Immature natural killer cell (primary cell): Measurements from ENCODE around the gene NEO1. TPM values are rescaled to one million over a fixed set of nuclear protein-coding genes. Genes with fewer than 3 reads are reported as not detected.
"Not testable (repeated sequence)": the region's sequence is repeated elsewhere in the genome, so short reads cannot be mapped to it uniquely, and the experiment has no call there.

ENCODE experiments used
- DNase-seq, 3 donors: peaks; one replicate each; pipeline ENCODE4 v3.0.0; 2022; ENCODE audit warnings: mixed read lengths in 1 of 3
- H3K27ac Mint-ChIP-seq, 6 donors: one replicate each; pipeline ENCODE4 v1.8.0; 2020; ENCODE audit warnings: mixed read lengths in 6 of 6, mild to moderate bottlenecking in 5 of 6, inconsistent platforms in 4 of 6, moderate library complexity in 3 of 6
- H3K27me3 Mint-ChIP-seq, 3 donors: one replicate each; pipeline ENCODE4 v1.8.0; 2020 to 2021; ENCODE audit warnings: low read depth in 3 of 3, mild to moderate bottlenecking in 3 of 3, mixed read lengths in 3 of 3, moderate library complexity in 3 of 3, inconsistent platforms in 1 of 3
- H3K36me3 Mint-ChIP-seq, 3 donors: one replicate each; pipeline ENCODE4 v1.8.0; 2020; ENCODE audit warnings: mixed read lengths in 3 of 3, inconsistent platforms in 2 of 3, mild to moderate bottlenecking in 2 of 3
- H3K4me1 Mint-ChIP-seq, 2 donors: one replicate each; pipeline ENCODE4 v1.8.0; 2020; ENCODE audit warnings: inconsistent platforms in 2 of 2, mild to moderate bottlenecking in 2 of 2, mixed read lengths in 2 of 2, moderate library complexity in 1 of 2
- H3K4me3 Mint-ChIP-seq, 5 donors: one replicate each; pipeline ENCODE4 v1.8.0; 2020; ENCODE audit warnings: mild to moderate bottlenecking in 5 of 5, mixed read lengths in 5 of 5, inconsistent platforms in 3 of 5, moderate library complexity in 3 of 5
- H3K9me3 Mint-ChIP-seq, 6 donors: one replicate each; pipeline ENCODE4 v1.8.0; 2020; ENCODE audit warnings: mild to moderate bottlenecking in 6 of 6, mixed read lengths in 6 of 6, inconsistent platforms in 4 of 6, moderate library complexity in 3 of 6
- polyA plus RNA-seq, 3 donors: library from polyadenylated mRNA; unstranded; fragments of 300-500 nt; fragmentation: Illumina TruSeq; gene quantifications; one replicate each; pipeline ENCODE4 v1.2.3, GENCODE V29; 2021

NEO1 gene
- polyA plus RNA-seq, 3 donors from 2014 or later = 2.2 to 6.0 (median 2.4) TPM

DNA sequence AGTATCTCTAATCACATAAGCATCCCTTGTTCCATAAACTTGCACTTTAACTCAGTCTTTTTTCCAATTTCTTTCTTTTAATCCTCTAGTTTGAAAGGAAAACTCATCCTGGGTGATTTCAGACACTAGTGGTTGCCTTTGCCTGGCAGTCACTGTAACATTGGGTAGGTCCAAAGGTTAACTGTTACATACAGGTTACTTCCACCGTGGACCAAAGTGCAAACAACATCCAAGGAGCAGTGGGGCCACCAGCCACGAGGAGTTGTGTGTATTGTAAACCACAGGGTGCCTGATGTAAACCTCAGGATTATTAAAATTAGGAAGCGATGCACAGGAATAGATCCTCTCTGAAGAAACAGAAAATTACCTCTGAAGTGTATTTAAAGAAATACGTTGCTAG lies 241.5 kb downstream of the NEO1 start:
- H3K27ac Mint-ChIP-seq = no peak overlapping the region
- H3K9me3 Mint-ChIP-seq = no peaks in the 10 kb centered on the region
- no peaks in the 10 kb centered on the region for H3K4me1 Mint-ChIP-seq
- H3K36me3 Mint-ChIP-seq = peaks cover 0 to 26% (median 8%) of the 10 kb centered on the region in 3 donors
- no peak for DNase-seq
- no peak overlapping the region for H3K4me3 Mint-ChIP-seq
- peaks cover 0 to 3% (median 0%) of the 10 kb centered on the region in 3 donors for H3K27me3 Mint-ChIP-seq

DNA sequence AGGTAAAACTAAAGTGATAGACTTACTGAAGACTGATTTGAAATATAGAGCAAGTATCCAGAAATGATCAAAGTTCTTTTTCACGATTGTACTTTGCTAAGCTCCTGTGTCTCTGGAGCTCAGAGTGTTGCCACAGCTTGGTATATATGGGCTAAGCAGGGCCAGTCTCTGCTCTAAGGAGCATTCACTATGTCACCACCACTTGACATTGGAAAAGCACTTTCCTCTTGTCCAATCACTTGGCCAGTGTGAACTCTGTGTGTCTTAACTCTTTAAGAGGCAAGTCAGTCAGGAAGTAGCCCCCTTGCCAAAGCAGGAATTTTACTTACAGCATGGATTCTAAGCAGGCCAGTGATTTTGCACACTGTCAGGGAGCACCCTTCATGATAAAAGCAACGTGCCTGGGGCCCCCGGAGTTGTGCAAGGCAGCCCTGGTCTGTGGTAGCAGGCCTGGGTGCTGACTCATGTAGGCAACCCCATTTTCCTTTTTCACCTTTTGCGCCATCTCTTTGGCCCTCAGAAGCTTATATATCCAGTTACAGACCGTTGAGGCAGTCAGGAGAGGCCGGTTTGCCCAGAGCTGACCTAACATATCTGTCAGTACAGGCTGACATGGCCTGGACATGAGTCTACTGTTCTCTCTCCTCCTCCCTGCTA lies 243.5 kb downstream of the NEO1 start:
- Mint-ChIP-seq H3K4me3 (no peak overlapping the region), H3K27me3 (peaks cover 0 to 3% (median 0%) of the 10 kb centered on the region in 3 donors), H3K27ac (peak overlapping the region in 1 of 6 donors; percentile 28), H3K9me3 (no peaks in the 10 kb centered on the region), H3K36me3 (peaks cover 0 to 15% (median 3%) of the 10 kb centered on the region in 3 donors), H3K4me1 (no peaks in the 10 kb centered on the region)
- DNase-seq = no peak

DNA sequence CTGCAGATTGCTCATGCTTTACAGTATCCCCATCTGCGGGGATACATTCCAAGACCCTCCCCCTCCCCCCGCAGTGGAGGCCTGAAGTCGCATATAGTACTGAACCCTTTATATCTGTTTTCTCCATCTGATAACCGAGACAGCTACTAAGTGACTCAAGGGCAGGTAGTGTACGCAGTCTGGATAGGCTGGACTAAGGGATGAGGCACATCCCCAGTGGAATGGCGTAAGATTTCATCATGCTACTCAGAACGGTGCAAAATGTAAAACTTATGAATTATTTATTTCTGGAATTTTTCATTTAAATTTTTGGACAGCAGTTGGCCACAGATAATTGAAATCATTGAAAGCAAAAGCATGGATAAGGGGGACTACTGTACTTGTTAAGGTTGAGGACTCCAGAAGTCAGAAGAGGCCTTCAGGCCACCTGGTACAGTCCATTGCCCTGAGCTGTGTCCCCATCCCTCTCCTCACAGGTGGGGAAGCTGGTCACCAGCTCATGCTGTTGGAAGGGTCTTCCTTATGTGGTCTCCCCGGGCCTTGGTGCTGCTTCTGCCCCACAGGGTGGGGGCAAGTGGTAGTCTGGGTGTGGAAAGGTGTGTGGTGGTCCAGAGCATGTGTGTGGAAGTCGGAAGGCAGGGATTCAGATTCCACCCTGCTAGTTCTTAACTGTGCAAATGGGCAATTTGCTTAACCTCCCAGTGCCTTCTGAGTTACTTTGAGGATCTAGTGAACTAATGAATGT lies 244.5 kb downstream of the NEO1 start:
- Mint-ChIP-seq H3K4me3 (no peak overlapping the region), H3K27ac (no peak overlapping the region), H3K4me1 (no peaks in the 10 kb centered on the region), H3K27me3 (peaks cover 0 to 2% (median 0%) of the 10 kb centered on the region in 3 donors), H3K36me3 (peaks cover 1 to 18% (median 3%) of the 10 kb centered on the region in 3 donors), H3K9me3 (no peaks in the 10 kb centered on the region)
- DNase-seq = no peak

DNA sequence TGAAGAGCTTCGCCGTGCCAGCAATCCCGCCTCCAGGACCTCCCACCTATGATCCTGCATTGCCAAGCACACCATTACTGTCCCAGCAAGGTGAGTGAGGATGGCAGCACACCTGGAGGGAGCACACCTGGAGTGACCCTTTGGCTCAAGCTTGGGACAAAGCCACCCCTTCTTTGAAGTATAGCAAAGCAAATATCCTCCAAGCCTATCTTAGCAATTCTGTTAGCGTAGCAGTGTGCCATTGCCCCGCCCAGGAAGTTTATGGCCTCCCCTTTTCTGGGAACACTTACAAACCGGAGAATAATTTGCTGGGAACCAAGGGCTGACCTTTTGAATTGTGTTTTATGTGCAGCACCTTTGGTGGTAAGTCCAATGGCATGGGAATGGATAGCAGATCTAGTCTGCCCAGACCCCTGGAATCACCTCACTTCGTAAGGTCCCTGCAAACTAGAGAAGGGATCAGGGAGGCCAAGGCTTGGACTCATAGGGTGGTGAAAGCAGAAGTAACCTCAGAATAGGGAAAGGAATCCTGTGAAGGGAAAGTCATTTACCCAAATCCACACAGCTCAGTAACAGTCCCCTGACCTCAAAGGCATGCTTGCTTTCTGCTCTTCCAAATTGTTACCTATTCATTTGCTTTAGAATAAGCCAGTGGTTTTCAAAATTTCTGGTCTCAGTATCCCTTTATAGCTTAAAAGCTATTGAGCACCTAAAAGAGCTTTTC lies 246.4 kb downstream of the NEO1 start:
- no peak for DNase-seq
- Mint-ChIP-seq H3K4me3 (no peak overlapping the region), H3K36me3 (peaks cover 3 to 21% (median 9%) of the 10 kb centered on the region in 3 donors), H3K27me3 (no peaks in the 10 kb centered on the region), H3K9me3 (no peaks in the 10 kb centered on the region), H3K4me1 (peaks cover 0 to 4% of the 10 kb centered on the region in 2 donors), H3K27ac (no peak overlapping the region)

DNA sequence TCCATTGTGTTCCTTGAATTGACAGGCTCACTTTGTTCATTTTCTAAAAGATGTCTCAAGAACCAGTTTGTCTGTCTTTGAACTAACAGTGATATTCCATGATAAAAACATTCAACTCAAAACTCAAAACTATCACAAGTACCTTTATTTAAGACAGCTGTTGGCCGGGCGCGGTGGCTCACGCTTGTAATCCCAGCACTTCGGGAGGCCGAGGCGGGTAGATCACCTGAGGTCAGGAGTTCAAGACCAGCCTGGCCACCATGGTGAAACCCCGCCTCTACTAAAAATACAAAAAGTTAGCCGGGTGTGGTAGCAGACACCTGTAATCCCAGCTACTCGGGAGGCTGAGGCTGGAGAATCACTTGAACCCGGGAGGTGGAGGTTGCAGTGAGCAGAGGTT lies 248.0 kb downstream of the NEO1 start:
- not testable (repeated sequence) for H3K27ac Mint-ChIP-seq, H3K27me3 Mint-ChIP-seq, DNase-seq, H3K4me3 Mint-ChIP-seq, H3K4me1 Mint-ChIP-seq, H3K9me3 Mint-ChIP-seq
- H3K36me3 Mint-ChIP-seq = peaks cover 3 to 19% (median 9%) of the 10 kb centered on the region in 3 donors

DNA sequence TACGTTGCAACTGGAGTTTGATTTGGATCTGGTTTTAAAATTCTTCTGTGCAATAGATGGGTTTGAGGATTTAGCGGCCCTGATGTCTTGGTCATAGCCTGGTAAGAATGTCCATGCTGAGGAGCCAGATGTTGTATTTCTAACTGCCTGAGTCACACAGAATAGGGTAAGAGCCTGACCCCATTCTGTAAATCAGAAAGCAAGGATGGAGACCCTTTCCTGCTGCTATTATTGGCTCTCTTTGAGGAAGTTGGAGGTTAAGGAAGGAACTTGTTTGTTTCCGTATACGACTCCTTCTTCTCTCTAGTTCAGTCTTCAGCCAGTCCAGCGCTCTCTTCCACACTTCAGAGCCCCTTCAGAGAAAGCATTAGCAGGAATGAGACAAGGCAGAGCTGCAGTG lies 251.4 kb downstream of the NEO1 start:
- DNase-seq = no peak
- Mint-ChIP-seq H3K9me3 (no peaks in the 10 kb centered on the region), H3K4me3 (no peak overlapping the region), H3K36me3 (peaks cover 3 to 16% (median 9%) of the 10 kb centered on the region in 3 donors), H3K27ac (peak overlapping the region in 1 of 6 donors; percentile 17), H3K4me1 (peaks cover 2 to 6% of the 10 kb centered on the region in 2 donors), H3K27me3 (no peaks in the 10 kb centered on the region)

DNA sequence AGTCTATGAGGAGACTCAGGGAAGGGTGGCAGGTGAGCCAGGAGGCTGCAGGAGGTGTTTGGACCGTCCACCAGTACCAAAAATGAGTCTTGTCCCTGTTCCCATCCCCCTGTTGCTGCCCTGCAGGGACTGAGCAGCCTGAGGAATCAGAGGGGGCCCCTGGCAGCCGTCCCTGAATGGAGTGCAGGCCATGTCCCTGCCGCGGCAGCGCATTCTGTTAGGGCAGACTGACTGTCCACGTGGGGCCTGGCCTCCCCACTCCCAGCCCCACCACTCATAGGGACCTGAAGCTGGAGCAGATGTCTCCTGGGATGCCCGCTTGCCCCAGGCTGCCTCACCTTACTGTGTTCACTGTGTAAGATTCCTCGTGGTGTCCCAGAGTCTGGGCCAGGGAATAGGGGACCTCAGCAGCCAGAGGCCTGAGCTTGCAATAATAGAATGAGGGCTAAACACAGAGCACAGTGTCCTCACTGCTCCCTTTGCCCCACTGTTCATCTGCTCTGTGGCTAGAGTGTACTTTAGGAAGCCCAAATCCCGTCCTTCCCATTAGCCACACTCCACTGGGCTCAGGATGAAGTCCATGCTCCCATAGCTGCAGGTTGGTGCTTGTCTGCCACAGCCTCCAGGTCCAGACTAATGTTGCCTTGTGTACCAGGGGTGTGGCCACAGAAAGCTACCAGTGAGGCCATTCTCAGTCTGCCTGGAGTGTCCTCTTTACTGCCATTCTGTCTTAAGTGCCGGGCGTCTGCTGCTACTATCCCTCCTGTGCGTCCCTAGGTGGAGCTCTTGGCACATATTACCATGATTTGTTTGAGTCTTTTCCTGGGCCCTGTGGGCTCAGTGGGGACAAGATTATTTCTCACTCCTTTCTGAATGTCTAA lies 253.3 kb downstream of the NEO1 start:
- Mint-ChIP-seq H3K36me3 (peaks cover 3 to 18% (median 9%) of the 10 kb centered on the region in 3 donors), H3K9me3 (no peaks in the 10 kb centered on the region), H3K4me3 (no peak overlapping the region), H3K27me3 (no peaks in the 10 kb centered on the region), H3K4me1 (peaks cover 2 to 6% of the 10 kb centered on the region in 2 donors), H3K27ac (no peak overlapping the region)
- peak in 1 of 3 donors; percentile 14 for DNase-seq

DNA sequence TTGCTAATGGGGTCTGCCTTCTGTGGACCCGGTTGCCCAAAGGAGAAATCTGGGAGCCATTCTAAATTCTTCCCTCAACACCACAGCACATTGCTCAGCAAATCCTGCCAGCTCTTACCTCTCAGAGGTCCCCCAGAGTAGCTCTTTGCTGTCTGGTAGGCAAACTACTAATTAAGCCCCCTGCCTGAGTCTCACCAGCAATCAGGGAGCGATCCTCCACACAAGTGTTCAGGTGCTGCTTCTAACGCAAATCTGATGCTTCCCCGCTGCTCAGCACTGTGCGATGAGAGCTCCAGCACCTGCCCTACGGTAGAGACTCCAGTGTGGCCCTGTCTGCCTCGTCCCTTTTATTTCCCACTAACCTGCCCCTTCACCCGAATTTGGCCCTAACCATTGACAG lies 256.0 kb downstream of the NEO1 start:
- peaks cover 0 to 10% (median 0%) of the 10 kb centered on the region in 3 donors for H3K36me3 Mint-ChIP-seq
- no peaks in the 10 kb centered on the region for H3K27me3 Mint-ChIP-seq
- no peaks in the 10 kb centered on the region for H3K9me3 Mint-ChIP-seq
- no peak overlapping the region for H3K27ac Mint-ChIP-seq
- H3K4me1 Mint-ChIP-seq = peaks cover 2 to 6% of the 10 kb centered on the region in 2 donors
- DNase-seq = no peak
- no peak overlapping the region for H3K4me3 Mint-ChIP-seq

DNA sequence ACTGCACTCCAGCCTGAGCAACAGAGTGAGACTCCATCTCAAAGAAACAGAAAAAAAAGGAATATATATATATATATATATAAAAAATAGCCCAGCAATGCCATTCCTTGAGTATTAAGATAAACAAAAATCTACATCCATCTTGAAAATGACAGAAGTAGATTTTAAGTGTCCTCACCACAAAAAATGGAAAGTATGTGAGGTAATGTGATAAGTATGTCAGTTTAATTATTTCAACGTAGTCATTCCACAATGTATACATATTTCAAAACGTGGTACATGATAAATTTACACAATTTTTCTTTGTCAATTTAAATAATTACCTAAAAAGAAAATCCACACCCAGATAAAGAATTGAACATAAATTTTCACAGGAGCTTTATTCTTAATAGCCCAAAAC lies 261.6 kb downstream of the NEO1 start:
- H3K4me3 Mint-ChIP-seq = no peak overlapping the region
- H3K27me3 Mint-ChIP-seq = peaks cover 0 to 7% (median 4%) of the 10 kb centered on the region in 3 donors
- H3K9me3 Mint-ChIP-seq = no peaks in the 10 kb centered on the region
- DNase-seq = no peak
- no peaks in the 10 kb centered on the region for H3K4me1 Mint-ChIP-seq
- no peaks in the 10 kb centered on the region for H3K36me3 Mint-ChIP-seq
- no peak overlapping the region for H3K27ac Mint-ChIP-seq

DNA sequence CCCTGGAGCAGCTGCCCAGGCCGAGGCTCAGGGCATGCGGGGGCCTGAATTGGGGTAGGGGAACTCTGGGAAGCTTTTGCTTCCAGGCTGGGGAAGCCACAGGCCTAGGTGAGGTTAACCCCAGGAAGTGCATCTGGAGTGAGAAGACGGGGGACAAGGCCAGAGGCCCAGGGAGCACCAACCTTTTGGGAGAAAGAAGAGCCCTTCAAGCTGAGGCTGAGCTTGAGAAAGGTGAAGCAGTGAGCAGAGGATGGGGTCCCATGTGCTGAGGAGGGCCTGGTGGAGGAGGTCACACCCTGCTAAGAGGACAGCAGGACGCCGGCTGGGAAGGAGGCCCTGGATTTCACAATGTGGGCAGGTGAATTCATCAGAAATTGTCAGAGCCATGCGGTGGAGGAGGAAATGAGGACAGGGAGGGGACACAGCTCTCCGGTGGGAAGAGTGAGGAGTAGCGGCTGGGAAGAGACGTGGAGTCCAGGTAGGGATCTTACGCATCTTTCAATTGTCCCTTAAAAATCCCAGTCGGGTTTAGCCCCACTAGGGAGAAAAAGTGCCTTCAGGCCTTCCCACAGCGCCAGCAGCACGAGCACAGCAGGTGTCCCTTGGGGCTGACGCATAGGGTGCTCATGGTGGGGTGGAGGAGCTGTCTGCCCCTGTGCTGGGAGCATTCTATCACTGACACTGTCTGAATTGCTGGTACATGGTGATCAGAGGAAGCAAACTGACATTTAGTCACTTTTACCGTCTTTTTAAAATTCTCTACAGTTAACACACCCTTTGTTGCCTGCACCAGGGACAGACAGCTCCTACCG lies 265.6 kb downstream of the NEO1 start:
- Mint-ChIP-seq H3K4me1 (no peaks in the 10 kb centered on the region), H3K9me3 (no peaks in the 10 kb centered on the region), H3K27me3 (peaks cover 0 to 8% (median 4%) of the 10 kb centered on the region in 3 donors), H3K27ac (no peak overlapping the region), H3K4me3 (no peak overlapping the region), H3K36me3 (no peaks in the 10 kb centered on the region)
- no peak for DNase-seq

DNA sequence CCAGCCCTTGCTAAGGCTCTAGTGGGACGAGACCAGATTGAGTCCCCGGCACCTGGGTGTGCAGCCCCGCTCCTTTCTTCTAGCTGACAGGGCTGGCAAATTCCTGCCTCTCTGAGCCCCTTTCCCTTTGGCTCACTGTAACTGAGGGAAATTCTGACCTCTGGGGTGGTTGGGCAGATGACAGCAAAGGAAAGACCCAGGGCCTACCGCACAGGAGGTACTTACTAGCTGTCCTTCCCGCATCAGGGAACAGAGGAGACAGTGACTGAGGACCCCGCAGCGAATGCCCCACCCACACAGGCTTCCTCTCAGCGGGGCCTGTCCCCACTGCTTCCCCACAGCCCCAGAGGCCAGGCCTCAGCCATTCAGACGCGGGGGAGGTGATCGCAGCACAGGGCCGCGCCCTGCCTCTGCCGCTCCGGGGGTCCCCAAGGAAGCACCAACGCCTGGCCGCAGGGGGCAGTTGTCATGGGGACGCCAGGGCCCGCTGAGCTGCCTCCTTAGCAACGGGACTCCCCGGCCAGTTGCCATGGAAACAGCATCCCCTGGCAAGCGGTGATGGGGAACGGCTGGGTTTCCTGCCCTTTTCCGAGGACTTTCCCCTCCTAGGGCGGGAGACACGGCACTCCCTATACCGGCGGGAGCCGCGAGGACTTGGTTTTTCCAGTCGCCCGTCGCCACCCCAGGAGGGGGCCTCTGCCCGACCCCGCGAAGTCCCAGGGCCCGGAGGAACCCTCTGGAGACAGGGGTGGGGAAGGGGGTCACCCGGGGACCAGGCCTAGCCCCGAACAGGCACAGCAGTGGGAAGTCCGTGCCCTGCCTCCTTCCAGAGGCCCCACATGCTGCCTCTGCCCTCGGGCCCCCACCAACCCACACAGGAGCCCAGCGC lies 266.4 kb downstream of the NEO1 start:
- Mint-ChIP-seq H3K9me3 (no peaks in the 10 kb centered on the region), H3K4me3 (no peak overlapping the region), H3K4me1 (no peaks in the 10 kb centered on the region), H3K36me3 (no peaks in the 10 kb centered on the region), H3K27ac (no peak overlapping the region), H3K27me3 (peaks cover 0 to 9% (median 4%) of the 10 kb centered on the region in 3 donors)
- no peak for DNase-seq
